Spinal cord (tissue), 10 donors: Measurements from ENCODE around the gene MYD88. TPM values are rescaled to one million over a fixed set of nuclear protein-coding genes. Genes with fewer than 3 reads are reported as not detected.
A peak's percentile ranks its signal among the peaks of the same experiment; 100 is the strongest.

ENCODE experiments used
- DNase-seq, 6 donors: peaks; one replicate each; pipeline versions ENCODE4 v3.0.0 to v3.0.0-alpha.2; 2013 to 2015; ENCODE audit warnings: low spot score in 6 of 6, low read depth in 4 of 6
- H3K27ac ChIP-seq: one replicate; pipeline ENCODE4 v1.5.1; 2013; ENCODE audit warnings: low read depth, low read length, control low read depth
- H3K27me3 ChIP-seq: one replicate; pipeline ENCODE4 v1.6.1; 2013; ENCODE audit warnings: low read length; ENCODE audit not compliant: control insufficient read depth, insufficient read depth
- H3K36me3 ChIP-seq: one replicate; pipeline ENCODE4 v1.6.1; 2013; ENCODE audit warnings: low read length; ENCODE audit not compliant: control insufficient read depth, insufficient read depth
- H3K4me1 ChIP-seq: one replicate; pipeline ENCODE4 v1.6.1; 2013; ENCODE audit warnings: low read length; ENCODE audit not compliant: control insufficient read depth, insufficient read depth
- H3K4me3 ChIP-seq: one replicate; pipeline ENCODE4 v1.5.1; 2013; ENCODE audit warnings: low read depth, low read length, control low read depth
- H3K9me3 ChIP-seq: one replicate; pipeline ENCODE4 v1.6.1; 2013; ENCODE audit warnings: low read length; ENCODE audit not compliant: control insufficient read depth, insufficient read depth
- WGBS: methylation state at CpG from one replicate; pipeline ENCODE4 v1.1.5; 2013; ENCODE audit warnings: missing lambda C conversion rate; ENCODE audit not compliant: insufficient coverage; 5-methylcytosine and 5-hydroxymethylcytosine counted together
- polyA plus RNA-seq, 2 donors: library from polyadenylated mRNA; unstranded; fragments of 120-200 nt; gene quantifications; one replicate each; pipeline ENCODE4 v1.2.1, GENCODE V29; 2013; ENCODE audit not compliant: insufficient read length in 2 of 2
- total RNA-seq, 2 donors: library from RNA; depleted of rRNA in 1 of 2; stranded (reverse); fragments of 120-200 nt in 1 of 2; fragments of >200 nt in 1 of 2; gene quantifications; one replicate each; pipeline versions ENCODE4 v1.2.3 to v1.2.4, GENCODE V29; 2013 to 2014
- donor health status: healthy.

The MYD88 gene
- total and polyA plus RNA-seq, 4 donors: 5.1 to 22.2 (median 15.4) TPM

- DNase-seq: no peak
- Histone ChIP-seq H3K4me1 (no peaks in the 10 kb centered on the region), H3K27me3 (no peaks in the 10 kb centered on the region), H3K36me3 (peaks cover 86% of the 10 kb centered on the region), H3K4me3 (no peak overlapping the region), H3K9me3 (no peaks in the 10 kb centered on the region), H3K27ac (no peak overlapping the region)
- WGBS: 94% methylated on average over 10 of the region's 11 CpGs
These were observed 12.9 kb upstream of the MYD88 start for GRCh38 chr3:38125305-38126120.

GRCh38 chr3:38126121-38126892 lies 12.2 kb upstream of the MYD88 start:
- peaks cover 85% of the 10 kb centered on the region for H3K36me3 ChIP-seq
- WGBS: 96% methylated on average over 4 of the region's 6 CpGs
- no peaks in the 10 kb centered on the region for H3K9me3 ChIP-seq
- H3K4me3 ChIP-seq: no peak overlapping the region
- H3K27ac ChIP-seq: no peak overlapping the region
- H3K4me1 ChIP-seq: no peaks in the 10 kb centered on the region
- no peak for DNase-seq
- no peaks in the 10 kb centered on the region for H3K27me3 ChIP-seq

GRCh38 chr3:38127611-38128302 lies 10.7 kb upstream of the MYD88 start:
- Histone ChIP-seq H3K4me1 (no peaks in the 10 kb centered on the region), H3K9me3 (no peaks in the 10 kb centered on the region), H3K27me3 (no peaks in the 10 kb centered on the region), H3K27ac (no peak overlapping the region), H3K4me3 (no peak overlapping the region), H3K36me3 (peaks cover 85% of the 10 kb centered on the region)
- 100% methylated on average over 2 of the region's 4 CpGs for WGBS
- DNase-seq: no peak

DNA sequence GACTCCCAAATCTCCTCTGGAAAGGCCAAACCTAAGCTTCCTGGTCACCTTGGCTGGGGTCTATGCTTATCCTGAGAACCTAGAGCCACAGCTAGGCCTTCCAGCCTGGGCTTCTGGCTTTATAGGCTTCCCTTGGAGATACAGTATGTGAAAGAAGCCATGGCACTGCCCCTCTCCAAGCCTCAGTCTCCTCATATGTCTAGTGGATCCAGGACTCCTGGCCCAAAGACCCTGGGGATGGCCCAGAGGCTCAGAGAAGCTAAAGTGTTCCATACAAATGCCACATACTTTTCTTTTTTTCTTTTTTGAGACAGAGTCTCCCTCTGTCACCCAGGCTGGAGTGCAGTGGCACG lies 10.2 kb upstream of the MYD88 start:
- Histone ChIP-seq H3K4me1 (no peaks in the 10 kb centered on the region), H3K4me3 (no peak overlapping the region), H3K27me3 (no peaks in the 10 kb centered on the region), H3K27ac (no peak overlapping the region), H3K9me3 (no peaks in the 10 kb centered on the region), H3K36me3 (peaks cover 84% of the 10 kb centered on the region)
- DNase-seq: no peak
- WGBS: 100% methylated on average over 1 of the region's 1 CpG

GRCh38 chr3:38129058-38129457 lies 9.4 kb upstream of the MYD88 start:
- 100% methylated on average over 3 of the region's 5 CpGs for WGBS
- Histone ChIP-seq H3K4me3 (no peak overlapping the region), H3K4me1 (no peaks in the 10 kb centered on the region), H3K9me3 (no peaks in the 10 kb centered on the region), H3K36me3 (peaks cover 92% of the 10 kb centered on the region), H3K27ac (no peak overlapping the region), H3K27me3 (no peaks in the 10 kb centered on the region)
- DNase-seq: no peak

GRCh38 chr3:38130631-38131065 lies 7.8 kb upstream of the MYD88 start:
- Histone ChIP-seq H3K27me3 (no peaks in the 10 kb centered on the region), H3K4me3 (no peak overlapping the region), H3K27ac (no peak overlapping the region), H3K36me3 (peaks cover 81% of the 10 kb centered on the region), H3K4me1 (peaks cover under 1% of the 10 kb centered on the region), H3K9me3 (no peaks in the 10 kb centered on the region)
- 69% methylated on average over 3 of the region's 3 CpGs for WGBS
- DNase-seq: no peak

- Histone ChIP-seq H3K4me3 (no peak overlapping the region), H3K27ac (no peak overlapping the region), H3K4me1 (peaks cover 3% of the 10 kb centered on the region), H3K9me3 (no peaks in the 10 kb centered on the region), H3K36me3 (peaks cover 70% of the 10 kb centered on the region), H3K27me3 (no peaks in the 10 kb centered on the region)
- 46% methylated on average over 6 of the region's 6 CpGs for WGBS
- DNase-seq: peak in 2 of 6 donors; percentile 33 to 38
These were observed 6.7 kb upstream of the MYD88 start for GRCh38 chr3:38131621-38132369.

DNA sequence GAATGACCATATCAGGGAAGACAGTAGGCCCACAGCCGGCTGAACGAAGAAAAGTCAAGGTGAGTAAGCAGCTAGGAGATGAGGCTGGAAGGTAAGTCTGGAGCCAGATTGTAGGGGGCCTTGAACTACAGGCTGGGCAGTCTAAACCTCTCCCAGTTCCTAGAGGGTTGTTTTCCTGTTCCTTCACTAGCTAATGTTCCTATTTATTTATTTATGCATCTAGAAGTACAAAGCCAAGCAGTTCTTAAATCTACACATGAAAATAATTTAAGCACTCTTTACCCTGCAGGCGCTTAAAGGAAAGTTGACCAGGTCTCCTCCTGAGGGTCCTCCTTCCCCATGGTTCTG lies 5.3 kb upstream of the MYD88 start:
- 86% methylated on average over 3 of the region's 3 CpGs for WGBS
- no peak for DNase-seq
- H3K27ac ChIP-seq: no peak overlapping the region
- no peak overlapping the region for H3K4me3 ChIP-seq
- no peaks in the 10 kb centered on the region for H3K9me3 ChIP-seq
- H3K36me3 ChIP-seq: peaks cover 57% of the 10 kb centered on the region
- no peaks in the 10 kb centered on the region for H3K27me3 ChIP-seq
- peaks cover 13% of the 10 kb centered on the region for H3K4me1 ChIP-seq
